OCI-LY7 (cell line): ENCODE data around the gene CNTNAP5.

Source experiments
- EZH2phosphoT487 ChIP-seq: fragments of 200-600 bp; sonication (generic); IDR thresholded peaks from 2 replicates; pipeline ENCODE4 v1.6.1; 2018; ENCODE audit warnings: low read depth, borderline replicate concordance, mild to moderate bottlenecking, mixed run types, antibody characterized with exemption, low read length, moderate library complexity, mixed read lengths
- TF ChIP-seq, protein P1 (sequence below): fragments of 200-600 bp; sonication (generic); conservative IDR thresholded peaks from 2 replicates; pipeline ENCODE4 v1.5.1; 2014; ENCODE audit warnings: mild to moderate bottlenecking, antibody characterized with exemption, low read length, moderate library complexity, mixed read lengths

DNA sequence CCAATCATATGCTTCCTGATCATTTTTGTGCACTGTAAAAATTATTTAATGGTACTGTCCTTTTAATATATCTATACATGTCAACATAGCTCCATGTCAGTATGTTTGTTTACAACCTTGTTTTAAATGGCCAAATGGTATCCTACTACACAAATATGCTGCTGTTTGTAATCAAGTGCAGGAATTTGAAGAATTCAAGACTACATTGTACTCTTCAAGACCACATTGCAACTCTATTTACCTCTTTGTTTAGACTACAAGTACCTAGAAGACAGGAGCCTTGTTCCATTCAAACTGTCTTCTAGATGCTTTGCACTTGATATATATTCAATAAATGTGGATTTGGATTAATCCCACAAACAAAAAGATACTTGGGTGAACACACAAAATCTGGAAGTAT, 41.7 kb downstream of the CNTNAP5 start:
- TF ChIP-seq, protein P1, sequence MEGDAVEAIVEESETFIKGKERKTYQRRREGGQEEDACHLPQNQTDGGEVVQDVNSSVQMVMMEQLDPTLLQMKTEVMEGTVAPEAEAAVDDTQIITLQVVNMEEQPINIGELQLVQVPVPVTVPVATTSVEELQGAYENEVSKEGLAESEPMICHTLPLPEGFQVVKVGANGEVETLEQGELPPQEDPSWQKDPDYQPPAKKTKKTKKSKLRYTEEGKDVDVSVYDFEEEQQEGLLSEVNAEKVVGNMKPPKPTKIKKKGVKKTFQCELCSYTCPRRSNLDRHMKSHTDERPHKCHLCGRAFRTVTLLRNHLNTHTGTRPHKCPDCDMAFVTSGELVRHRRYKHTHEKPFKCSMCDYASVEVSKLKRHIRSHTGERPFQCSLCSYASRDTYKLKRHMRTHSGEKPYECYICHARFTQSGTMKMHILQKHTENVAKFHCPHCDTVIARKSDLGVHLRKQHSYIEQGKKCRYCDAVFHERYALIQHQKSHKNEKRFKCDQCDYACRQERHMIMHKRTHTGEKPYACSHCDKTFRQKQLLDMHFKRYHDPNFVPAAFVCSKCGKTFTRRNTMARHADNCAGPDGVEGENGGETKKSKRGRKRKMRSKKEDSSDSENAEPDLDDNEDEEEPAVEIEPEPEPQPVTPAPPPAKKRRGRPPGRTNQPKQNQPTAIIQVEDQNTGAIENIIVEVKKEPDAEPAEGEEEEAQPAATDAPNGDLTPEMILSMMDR = no peak
- TF ChIP-seq EZH2phosphoT487 = no peak
